Ectodermal cell (in vitro differentiated cells): Measurements from ENCODE around the gene ZNF221.

ENCODE experiments used
- H3K27ac ChIP-seq: 2 replicates; pipeline ENCODE4 v1.7.0; 2013; ENCODE audit warnings: mild to moderate bottlenecking, low read depth, low read length; ENCODE audit not compliant: insufficient read depth, poor library complexity, severe bottlenecking
- H3K27me3 ChIP-seq: 2 replicates; pipeline ENCODE4 v1.7.0; 2013; ENCODE audit warnings: mild to moderate bottlenecking, low read length; ENCODE audit not compliant: insufficient read depth, control insufficient read depth, poor library complexity, severe bottlenecking
- H3K36me3 ChIP-seq: one replicate; pipeline ENCODE4 v1.7.0; 2013; ENCODE audit warnings: low read length; ENCODE audit not compliant: control insufficient read depth, insufficient read depth
- H3K4me1 ChIP-seq: one replicate; pipeline ENCODE4 v1.7.0; 2013; ENCODE audit warnings: low read length; ENCODE audit not compliant: control insufficient read depth, insufficient read depth
- H3K4me3 ChIP-seq: 2 replicates; pipeline ENCODE4 v1.7.0; 2013; ENCODE audit warnings: low read depth, low read length, control low read depth; ENCODE audit not compliant: insufficient read depth
- H3K9me3 ChIP-seq: 2 replicates; pipeline ENCODE4 v1.7.0; 2013; ENCODE audit warnings: mild to moderate bottlenecking, low read length, moderate library complexity; ENCODE audit not compliant: control insufficient read depth
- WGBS, 2 experiments: methylation state at CpG; one replicate each; pipeline ENCODE4 v1.1.7; 2013; ENCODE audit warnings: missing lambda C conversion rate in 2 of 2; 5-methylcytosine and 5-hydroxymethylcytosine counted together

The ZNF221 gene

GRCh38 chr19:43957891-43958290 lies 6.9 kb downstream of the ZNF221 start:
- 91 to 94% methylated on average over 3 of the region's 3 CpGs for WGBS, 2 experiments
- H3K4me3 ChIP-seq = no peak overlapping the region

GRCh38 chr19:43960411-43960810 lies 9.4 kb downstream of the ZNF221 start:
- Histone ChIP-seq H3K4me3 (no peak overlapping the region), H3K36me3 (peaks cover 37% of the 10 kb centered on the region), H3K27ac (no peak overlapping the region), H3K9me3 (peaks cover 4% of the 10 kb centered on the region), H3K27me3 (no peaks in the 10 kb centered on the region), H3K4me1 (no peaks in the 10 kb centered on the region)
- WGBS, 2 experiments = 68 to 71% methylated on average over 4 of the region's 4 CpGs

More at GRCh38 chr19:43957891-43958290, 6.9 kb downstream of the ZNF221 start:
- Histone ChIP-seq H3K4me1 (no peaks in the 10 kb centered on the region), H3K27ac (no peak overlapping the region), H3K36me3 (peaks cover 18% of the 10 kb centered on the region), H3K27me3 (no peaks in the 10 kb centered on the region), H3K9me3 (peaks cover 4% of the 10 kb centered on the region)

- H3K4me3 ChIP-seq = no peak overlapping the region
- WGBS, 2 experiments = 91 to 93% methylated on average over 3 of the region's 3 CpGs
- H3K36me3 ChIP-seq = peaks cover 80% of the 10 kb centered on the region
Measured at GRCh38 chr19:43966079-43966694, 15.2 kb downstream of the ZNF221 start.

GRCh38 chr19:43976732-43977131 lies 25.7 kb downstream of the ZNF221 start:
- WGBS, 2 experiments = no CpG with 5 or more reads among the region's 1 CpG
- H3K4me3 ChIP-seq = no peak overlapping the region
- no peak overlapping the region for H3K27ac ChIP-seq
- H3K27me3 ChIP-seq = no peaks in the 10 kb centered on the region
- peaks cover 10% of the 10 kb centered on the region for H3K9me3 ChIP-seq
- no peaks in the 10 kb centered on the region for H3K4me1 ChIP-seq
- H3K36me3 ChIP-seq = no peaks in the 10 kb centered on the region

More at GRCh38 chr19:43966079-43966694, 15.2 kb downstream of the ZNF221 start:
- no peaks in the 10 kb centered on the region for H3K27me3 ChIP-seq
- H3K9me3 ChIP-seq = peaks cover 11% of the 10 kb centered on the region
- no peaks in the 10 kb centered on the region for H3K4me1 ChIP-seq
- no peak overlapping the region for H3K27ac ChIP-seq

- no peak overlapping the region for H3K27ac ChIP-seq
- peaks cover 3% of the 10 kb centered on the region for H3K9me3 ChIP-seq
- no peaks in the 10 kb centered on the region for H3K36me3 ChIP-seq
- WGBS, 2 experiments = 83 to 96% methylated on average over 2 of the region's 2 CpGs
- no peak overlapping the region for H3K4me3 ChIP-seq
- no peaks in the 10 kb centered on the region for H3K27me3 ChIP-seq
- H3K4me1 ChIP-seq = no peaks in the 10 kb centered on the region
Measured at GRCh38 chr19:43983544-43983911, 32.5 kb downstream of the ZNF221 start.

- H3K27me3 ChIP-seq = no peaks in the 10 kb centered on the region
- peaks cover 3% of the 10 kb centered on the region for H3K9me3 ChIP-seq
- no peaks in the 10 kb centered on the region for H3K36me3 ChIP-seq
- H3K4me3 ChIP-seq = peak within 1 kb of the TSS; percentile 78
- 1% methylated on average over 40 of the region's 40 CpGs for WGBS, 2 experiments
- no peaks in the 10 kb centered on the region for H3K4me1 ChIP-seq
- no peak within 1 kb of the TSS for H3K27ac ChIP-seq
Measured at GRCh38 chr19:43983912-43984686, 33.1 kb downstream of the ZNF221 start, which contains the start of gene ZNF155. TSS of gene ZNF155 (plus strand) at chr19:43984188. CDS start at chr19:43988544, 4,356 bp downstream.

- peaks cover 5% of the 10 kb centered on the region for H3K36me3 ChIP-seq
- peak overlapping the region; percentile 78 for H3K4me3 ChIP-seq
- H3K9me3 ChIP-seq = peaks cover 3% of the 10 kb centered on the region
- no peaks in the 10 kb centered on the region for H3K4me1 ChIP-seq
- H3K27ac ChIP-seq = no peak overlapping the region
- WGBS, 2 experiments = 11 to 13% methylated on average over 14 of the region's 14 CpGs
- H3K27me3 ChIP-seq = no peaks in the 10 kb centered on the region
Measured at GRCh38 chr19:43984687-43985000, 33.6 kb downstream of the ZNF221 start.

- Histone ChIP-seq H3K36me3 (no peaks in the 10 kb centered on the region), H3K9me3 (no peaks in the 10 kb centered on the region), H3K27me3 (no peaks in the 10 kb centered on the region), H3K27ac (no peak overlapping the region), H3K4me1 (no peaks in the 10 kb centered on the region), H3K4me3 (no peak overlapping the region)
- 85 to 86% methylated on average over 10 of the region's 10 CpGs for WGBS, 2 experiments
Measured at GRCh38 chr19:43997631-43998290, 46.7 kb downstream of the ZNF221 start.

GRCh38 chr19:44002212-44002565 lies 51.2 kb downstream of the ZNF221 start:
- Histone ChIP-seq H3K4me3 (peak overlapping the region; percentile 90), H3K9me3 (no peaks in the 10 kb centered on the region), H3K4me1 (peaks cover 3% of the 10 kb centered on the region), H3K27me3 (no peaks in the 10 kb centered on the region), H3K36me3 (no peaks in the 10 kb centered on the region), H3K27ac (no peak overlapping the region)
- WGBS, 2 experiments = 32% methylated on average over 8 of the region's 8 CpGs
